A549 (cell line): ENCODE results near the gene DEUP1. TPM values are rescaled to one million over a fixed set of nuclear protein-coding genes. Genes with fewer than 3 reads are reported as not detected.
"Not testable (repeated sequence)": the region's sequence is repeated elsewhere in the genome, so short reads cannot be mapped to it uniquely, and the experiment has no call there.

Experiments
- ATAC-seq, 2 experiments: fragments of 200-7000 bp in 1 of 2; fragments of >200 bp in 1 of 2; cut with Nextera tagmentation in 1 of 2; cut with Tn5 transposase in 1 of 2; 3 replicates each; pipeline versions ENCODE4 v1.8.0 to v1.9.1; 2018 to 2020; ENCODE audit warnings: mild to moderate bottlenecking in 1 of 2, moderate library complexity in 1 of 2
- CTCF ChIA-PET: fragments of 300-600 bp; sonication (Branson Sonifier 250); formaldehyde crosslinking; extraction: SDS; loops from one replicate; lab custom pipeline; 2021; ENCODE audit warnings: antibody characterized with exemption, inconsistent platforms; lab: Yijun Ruan, JAX
- POLR2A ChIA-PET: fragments of 350-600 bp; formaldehyde crosslinking; extraction: SDS; loops from one replicate; lab custom pipeline; 2021; ENCODE audit warnings: antibody characterized with exemption, inconsistent platforms; lab: Yijun Ruan, JAX
- DNase-seq, 2 experiments: peaks; one replicate each; pipeline versions ENCODE4 v3.0.0 to v3.0.0-alpha.2; 2011 to 2016; ENCODE audit warnings: low read depth in 1 of 2, low spot score in 1 of 2
- FAIRE-seq: peaks from 2 replicates; lab custom pipeline; 2011; peaks lifted over from hg19 to GRCh38; lab: Jason Lieb, UNC
- H3K27ac ChIP-seq, 2 experiments: fragments of >200 bp; sonication (Bioruptor Twin); formaldehyde crosslinking; 3 replicates each; pipeline ENCODE4 v1.5.1; 2016 to 2017
- H3K4me1 ChIP-seq: fragments of >200 bp; sonication (Bioruptor Twin); formaldehyde crosslinking; 3 replicates; pipeline ENCODE4 v1.6.1; 2016
- H3K4me2 ChIP-seq: fragments of >200 bp; sonication (Bioruptor Twin); formaldehyde crosslinking; 3 replicates; pipeline ENCODE4 v1.6.1; 2016
- H3K4me3 ChIP-seq: fragments of >200 bp; sonication (Bioruptor Twin); formaldehyde crosslinking; 3 replicates; pipeline ENCODE4 v1.5.1; 2016
- H3K9me3 ChIP-seq: fragments of >200 bp; sonication (Bioruptor Twin); formaldehyde crosslinking; 3 replicates; pipeline ENCODE4 v1.6.1; 2016
- BCL3 ChIP-seq: fragments of >200 bp; sonication (Bioruptor Twin); formaldehyde crosslinking; IDR thresholded peaks from 3 replicates; pipeline ENCODE4 v1.6.1; 2016
- BHLHE40 ChIP-seq: IDR thresholded peaks from 2 replicates; pipeline ENCODE4 v1.6.1; 2012; ENCODE audit warnings: low read depth, low read length, inconsistent platforms
- CEBPB ChIP-seq, 2 experiments: fragments of >200 bp in 1 of 2; sonication (Bioruptor Twin) in 1 of 2; formaldehyde crosslinking in 1 of 2; IDR thresholded peaks; 2 replicates each; pipeline ENCODE4 v1.6.1; 2012 to 2016
- CHD2 ChIP-seq: fragments of 150-350 bp; IDR thresholded peaks from 2 replicates; pipeline ENCODE4 v1.6.1; 2014; ENCODE audit warnings: low read length; ENCODE audit not compliant: partially characterized antibody
- CHD4 ChIP-seq: fragments of 200-600 bp; sonication (generic); IDR thresholded peaks from 2 replicates; pipeline ENCODE4 v1.6.1; 2016; ENCODE audit warnings: antibody characterized with exemption, mild to moderate bottlenecking, borderline replicate concordance
- E2F6 ChIP-seq: IDR thresholded peaks from 2 replicates; pipeline ENCODE4 v1.6.1; 2012; ENCODE audit warnings: low read depth, borderline replicate concordance
- EHF ChIP-seq: fragments of 250-450 bp; sonication (Bioruptor Pico); IDR thresholded peaks from 2 replicates; pipeline ENCODE4 v1.5.0; 2020; ENCODE audit warnings: mild to moderate bottlenecking
- ESRRA ChIP-seq: fragments of 150-350 bp; IDR thresholded peaks from 2 replicates; pipeline ENCODE4 v1.6.1; 2014; ENCODE audit warnings: mild to moderate bottlenecking, low read length, borderline replicate concordance
- FOSB ChIP-seq: fragments of 250-450 bp; sonication (Bioruptor Pico); IDR thresholded peaks from 2 replicates; pipeline ENCODE4 v1.5.0; 2020; ENCODE audit warnings: mild to moderate bottlenecking, moderate library complexity
- GATA3 ChIP-seq: IDR thresholded peaks from 2 replicates; pipeline ENCODE4 v1.6.1; 2012; ENCODE audit warnings: borderline replicate concordance
- HDAC2 ChIP-seq: fragments of 200-600 bp; sonication (generic); IDR thresholded peaks from 2 replicates; pipeline ENCODE4 v1.6.1; 2016
- HOXA7 ChIP-seq: fragments of 250-450 bp; sonication (Bioruptor Pico); IDR thresholded peaks from 2 replicates; pipeline ENCODE4 v1.5.0; 2020; ENCODE audit warnings: mild to moderate bottlenecking, moderate library complexity
- HOXB5 ChIP-seq: fragments of 250-450 bp; sonication (Bioruptor Pico); IDR thresholded peaks from 2 replicates; pipeline ENCODE4 v1.5.0; 2020; ENCODE audit warnings: mild to moderate bottlenecking, moderate library complexity
- JUN ChIP-seq, 2 experiments: fragments of >200 bp; sonication (Bioruptor Twin); formaldehyde crosslinking; IDR thresholded peaks; 2 replicates in 1 of 2; 3 replicates in 1 of 2; pipeline ENCODE4 v1.6.1; 2016 to 2017
- JUNB ChIP-seq: fragments of >200 bp; sonication (Bioruptor Twin); formaldehyde crosslinking; IDR thresholded peaks from 2 replicates; pipeline ENCODE4 v1.6.1; 2016
- KDM1A ChIP-seq: fragments of 200-600 bp; sonication (generic); IDR thresholded peaks from 2 replicates; pipeline ENCODE4 v1.6.1; 2016; ENCODE audit warnings: low read depth, mild to moderate bottlenecking
- KDM5A ChIP-seq: fragments of 200-600 bp; sonication (generic); IDR thresholded peaks from 2 replicates; pipeline ENCODE4 v1.6.1; 2016; ENCODE audit warnings: antibody characterized with exemption, mild to moderate bottlenecking
- MAFK ChIP-seq: fragments of 450-650 bp; IDR thresholded peaks from 2 replicates; pipeline ENCODE4 v1.6.1; 2014; ENCODE audit not compliant: partially characterized antibody
- MAZ ChIP-seq: fragments of 150-350 bp; IDR thresholded peaks from 2 replicates; pipeline ENCODE4 v1.6.1; 2014; ENCODE audit warnings: antibody characterized with exemption, low read depth, low read length, borderline replicate concordance
- MYC ChIP-seq: IDR thresholded peaks from 2 replicates; pipeline ENCODE4 v1.6.1; 2012; ENCODE audit warnings: mild to moderate bottlenecking, inconsistent platforms, low read length, improper control_type of control experiment, borderline replicate concordance
- NFE2L2 ChIP-seq: fragments of 150-350 bp; conservative IDR thresholded peaks from 2 replicates; pipeline ENCODE4 v1.6.1; 2014; ENCODE audit warnings: low read length
- PHF8 ChIP-seq: fragments of 200-600 bp; sonication (generic); IDR thresholded peaks from 2 replicates; pipeline ENCODE4 v1.6.1; 2016; ENCODE audit warnings: low read depth, mild to moderate bottlenecking, antibody characterized with exemption, moderate library complexity, borderline replicate concordance
- POLR2A ChIP-seq: IDR thresholded peaks from 2 replicates; pipeline ENCODE4 v1.6.1; 2012; ENCODE audit warnings: mild to moderate bottlenecking, low read length
- SREBF2 ChIP-seq: fragments of 450-650 bp; IDR thresholded peaks from 2 replicates; pipeline ENCODE4 v1.6.1; 2014; ENCODE audit warnings: mild to moderate bottlenecking, moderate library complexity
- TP53 ChIP-seq: fragments of 250-450 bp; sonication (Bioruptor Pico); IDR thresholded peaks from 2 replicates; pipeline ENCODE4 v1.5.0; 2021; ENCODE audit warnings: mild to moderate bottlenecking, moderate library complexity
- WGBS: methylation state at CpG from one replicate; pipeline ENCODE4 v1.1.6; 2017; ENCODE audit errors: missing lambda C conversion rate; 5-methylcytosine and 5-hydroxymethylcytosine counted together
- polyA plus RNA-seq, 4 experiments: library from polyadenylated mRNA; depleted of rRNA in 3 of 4; stranded (reverse); fragments of >200 nt; fragmentation: RNase III in 1 of 4; extraction: RNeasy Plus Mini Kit Qiagen cat#74134 plus additional on column Dnase treatment in 1 of 4; gene quantifications; 2 replicates in 3 of 4; 3 replicates in 1 of 4; pipeline ENCODE4 v1.2.3, GENCODE V29; 2011 to 2017
- TF ChIP-seq, protein P1 (sequence below): IDR thresholded peaks from 2 replicates; pipeline ENCODE4 v1.6.1; 2012
- TF ChIP-seq, protein P2 (sequence below): IDR thresholded peaks from 2 replicates; pipeline ENCODE4 v1.6.1; 2012

DEUP1 gene
- polyA plus RNA-seq, 2 of the 4 experiments (the other 2 are of a cell fraction): not detected

GRCh38 chr11:93295921-93296575 is 34.5 kb upstream of the DEUP1 start:
- H3K4me3 ChIP-seq: no peak overlapping the region
- WGBS: 17% methylated on average over 4 of the region's 4 CpGs
- ChIA-PET POLR2A (no interaction called here), CTCF (no interaction called here)
- H3K27ac ChIP-seq: no peak overlapping the region
- ATAC-seq (no peak), FAIRE-seq (no peak), DNase-seq (no peak)
- H3K4me2 ChIP-seq: no peak overlapping the region
- H3K4me1 ChIP-seq: no peaks in the 10 kb centered on the region
- TF ChIP-seq JUN (IDR thresholded peaks at IDR 0.05) (no peak), E2F6 (no peak), KDM5A (no peak), GATA3 (no peak), BHLHE40 (no peak), EHF (no peak), TP53 (no peak)
- TF ChIP-seq, protein P1, sequence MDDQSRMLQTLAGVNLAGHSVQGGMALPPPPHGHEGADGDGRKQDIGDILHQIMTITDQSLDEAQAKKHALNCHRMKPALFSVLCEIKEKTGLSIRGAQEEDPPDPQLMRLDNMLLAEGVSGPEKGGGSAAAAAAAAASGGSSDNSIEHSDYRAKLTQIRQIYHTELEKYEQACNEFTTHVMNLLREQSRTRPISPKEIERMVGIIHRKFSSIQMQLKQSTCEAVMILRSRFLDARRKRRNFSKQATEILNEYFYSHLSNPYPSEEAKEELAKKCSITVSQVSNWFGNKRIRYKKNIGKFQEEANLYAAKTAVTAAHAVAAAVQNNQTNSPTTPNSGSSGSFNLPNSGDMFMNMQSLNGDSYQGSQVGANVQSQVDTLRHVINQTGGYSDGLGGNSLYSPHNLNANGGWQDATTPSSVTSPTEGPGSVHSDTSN: no peak
- TF ChIP-seq, protein P2, sequence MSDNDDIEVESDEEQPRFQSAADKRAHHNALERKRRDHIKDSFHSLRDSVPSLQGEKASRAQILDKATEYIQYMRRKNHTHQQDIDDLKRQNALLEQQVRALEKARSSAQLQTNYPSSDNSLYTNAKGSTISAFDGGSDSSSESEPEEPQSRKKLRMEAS: no peak
- H3K9me3 ChIP-seq: no peaks in the 10 kb centered on the region

GRCh38 chr11:93303689-93304088 is 26.9 kb upstream of the DEUP1 start:
- no peaks in the 10 kb centered on the region for H3K9me3 ChIP-seq
- DNase-seq: no peak
- no peak overlapping the region for H3K4me2 ChIP-seq
- WGBS: 0% methylated on average over 1 of the region's 3 CpGs
- FAIRE-seq: no peak
- POLR2A ChIA-PET: no interaction called here
- no peak overlapping the region for H3K4me3 ChIP-seq
- no peaks in the 10 kb centered on the region for H3K4me1 ChIP-seq
- CTCF ChIA-PET: no interaction called here
- no peak for ATAC-seq
- TF ChIP-seq MAFK (no peak), MAZ (no peak), MYC (no peak), CHD2 (no peak), HOXB5 (CRISPR knock-in tag) (no peak), GATA3 (no peak), JUN (IDR thresholded peaks at IDR 0.05) (no peak)
- TF ChIP-seq, protein P1: no peak
- no peak overlapping the region for H3K27ac ChIP-seq

DNA sequence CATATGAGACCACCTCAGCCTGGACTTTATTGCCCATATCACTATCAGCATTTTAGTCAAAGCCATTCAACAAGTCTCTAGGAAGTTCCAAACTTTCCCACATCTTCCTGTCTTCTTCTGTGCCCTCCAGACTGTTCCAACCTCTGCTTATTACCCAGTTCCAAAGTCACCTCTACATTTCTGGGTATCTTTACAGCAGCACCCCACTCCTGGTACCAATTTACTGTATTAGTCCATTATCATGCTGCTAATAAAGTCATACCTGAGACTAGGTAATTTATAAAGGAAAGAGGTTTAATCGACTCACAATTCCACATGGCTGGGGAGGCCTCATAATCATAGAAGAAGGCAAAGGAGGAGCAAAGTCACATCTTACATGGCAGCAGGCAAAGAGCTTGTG is 16.1 kb upstream of the DEUP1 start:
- CTCF ChIA-PET: interaction anchor here (0.8 kb wide), 1 partner anchor 9 kb away, joined by 3 read pairs; no protein-coding TSS in a partner anchor
- FAIRE-seq, POLR2A ChIA-PET, H3K4me2 ChIP-seq, H3K9me3 ChIP-seq, ATAC-seq, H3K4me3 ChIP-seq, H3K4me1 ChIP-seq, DNase-seq, H3K27ac ChIP-seq: not testable (repeated sequence)
- 0% methylated on average over 1 of the region's 1 CpG for WGBS

DNA sequence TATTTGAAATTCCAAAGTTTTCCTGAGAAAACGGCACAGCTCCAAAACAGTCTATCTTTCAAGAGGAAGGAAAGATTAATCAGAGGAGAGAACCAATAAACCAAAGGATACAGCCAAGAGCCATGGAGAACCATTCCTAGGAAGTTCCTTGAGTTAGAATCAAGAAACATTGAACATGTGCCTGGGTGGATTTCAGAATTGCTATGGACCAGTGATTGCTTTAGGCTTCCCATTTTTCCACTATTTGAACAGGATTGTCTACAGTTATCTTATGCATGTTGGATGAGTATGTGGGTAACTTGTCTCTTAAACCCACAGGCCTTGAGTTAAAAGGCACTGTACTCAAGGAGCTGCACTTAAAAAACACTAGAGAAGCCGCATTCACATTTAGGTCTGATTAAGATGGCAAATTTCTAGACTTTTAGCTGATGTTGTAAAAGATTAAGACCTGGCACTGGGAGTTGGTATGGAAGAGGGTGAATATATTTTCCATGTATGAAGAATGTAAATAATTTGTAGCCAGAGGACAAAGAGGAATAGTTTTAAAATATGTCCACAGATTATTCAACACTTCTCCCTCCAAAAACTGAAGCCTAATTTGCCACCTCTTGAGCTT is 11.2 kb upstream of the DEUP1 start:
- ATAC-seq (no peak), DNase-seq (no peak), FAIRE-seq (no peak)
- WGBS: 2% methylated on average over 2 of the region's 2 CpGs
- TF ChIP-seq GATA3: no peak
- no peak for TF ChIP-seq POLR2A
- TF ChIP-seq JUNB: no peak
- TF ChIP-seq MAZ: no peak
- no peak for TF ChIP-seq PHF8
- no peak for TF ChIP-seq KDM1A
- TF ChIP-seq FOSB: no peak
- TF ChIP-seq HDAC2: no peak
- no peak for TF ChIP-seq CEBPB (IDR thresholded peaks at IDR 0.05)
- no peak for TF ChIP-seq NFE2L2
- no peak for TF ChIP-seq CHD4
- no peak for TF ChIP-seq SREBF2
- TF ChIP-seq ESRRA: no peak
- no peak for TF ChIP-seq BCL3
- TF ChIP-seq HOXA7 (CRISPR knock-in tag): no peak
- TF ChIP-seq JUN (IDR thresholded peaks at IDR 0.05): no peak
- H3K27ac ChIP-seq: no peak overlapping the region
- no peaks in the 10 kb centered on the region for H3K4me1 ChIP-seq
- no peak overlapping the region for H3K4me3 ChIP-seq
- H3K9me3 ChIP-seq: peaks cover 3% of the 10 kb centered on the region; the same call in 1 of the 3 replicates
- ChIA-PET CTCF (no interaction called here), POLR2A (no interaction called here)
- no peak overlapping the region for H3K4me2 ChIP-seq
